ENCODE measurements around the gene NOTO. TPM values are rescaled to one million over a fixed set of nuclear protein-coding genes. Genes with fewer than 3 reads are reported as not detected.
"Not testable (repeated sequence)": the region's sequence is repeated elsewhere in the genome, so short reads cannot be mapped to it uniquely, and the experiment has no call there.

The NOTO gene
- total RNA-seq, result not detected in 2 replicates

DNA sequence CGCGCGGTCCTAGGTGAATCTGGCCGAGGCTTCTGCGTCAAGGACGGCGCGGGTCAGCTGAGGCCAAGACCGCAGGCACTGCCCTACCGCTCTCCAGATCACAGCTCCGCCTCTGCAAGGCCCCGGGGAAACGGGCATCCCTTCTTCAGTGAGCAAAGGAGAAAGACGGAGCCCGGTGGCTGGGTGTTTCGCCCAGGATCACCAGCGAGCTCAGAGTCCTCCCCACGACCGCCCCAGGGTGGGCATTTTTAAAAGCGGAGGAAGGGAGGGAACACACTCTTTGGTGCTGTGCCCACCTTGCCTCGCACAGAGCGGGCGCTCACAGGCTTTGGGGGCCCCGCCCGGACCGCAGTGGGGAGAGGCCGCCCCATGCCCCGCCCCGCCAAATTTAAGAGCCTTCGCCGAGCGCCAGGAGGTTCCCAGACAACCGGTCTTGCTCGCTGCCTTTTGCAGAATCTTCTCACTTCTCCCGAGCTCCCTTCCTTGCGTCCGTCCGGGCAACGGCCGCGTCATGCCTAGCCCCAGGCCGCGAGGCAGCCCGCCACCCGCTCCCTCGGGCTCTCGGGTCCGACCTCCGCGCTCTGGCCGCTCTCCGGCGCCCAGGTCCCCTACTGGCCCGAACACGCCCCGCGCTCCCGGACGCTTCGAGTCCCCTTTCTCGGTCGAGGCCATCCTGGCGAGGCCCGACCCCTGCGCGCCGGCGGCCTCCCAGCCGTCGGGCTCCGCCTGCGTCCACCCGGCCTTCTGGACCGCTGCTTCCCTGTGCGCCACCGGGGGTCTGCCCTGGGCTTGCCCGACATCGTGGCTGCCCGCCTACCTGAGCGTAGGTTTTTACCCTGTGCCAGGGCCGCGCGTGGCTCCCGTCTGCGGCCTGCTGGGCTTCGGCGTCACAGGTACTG lies at the start of gene NOTO:
Gene NOTO (plus strand): TSS at position 419 of the 899 bp plus-strand sequence. CDS start 93 bp downstream, at position 512.
- Mint-ChIP-seq H3K36me3 (ENCODE audit: low read depth) (no peaks in the 10 kb centered on the region), H3K27me3 (ENCODE audit: insufficient read depth) (peaks cover 59% of the 10 kb centered on the region), H3K4me3 (peak within 1 kb of the TSS; percentile 49), H3K9me3 (no peaks in the 10 kb centered on the region), H3K4me1 (ENCODE audit: low read depth) (no peaks in the 10 kb centered on the region), H3K27ac (no peak within 1 kb of the TSS)
- DNase-seq (ENCODE audit: low spot score), result no peak
- intact Hi-C loops (cut with micrococcal nuclease), result no loop called here

GRCh38 chr2:73156539-73157124 lies 45.7 kb upstream of the NOTO start:
- no peaks in the 10 kb centered on the region for H3K9me3 Mint-ChIP-seq
- peaks cover 12% of the 10 kb centered on the region for H3K27me3 Mint-ChIP-seq (ENCODE audit: insufficient read depth)
- intact Hi-C loops (cut with micrococcal nuclease), result no loop called here
- H3K27ac Mint-ChIP-seq, result no peak overlapping the region
- H3K36me3 Mint-ChIP-seq (ENCODE audit: low read depth), result no peaks in the 10 kb centered on the region
- no peaks in the 10 kb centered on the region for H3K4me1 Mint-ChIP-seq (ENCODE audit: low read depth)
- peak; percentile 11 for DNase-seq (ENCODE audit: low spot score)
- no peak overlapping the region for H3K4me3 Mint-ChIP-seq

GRCh38 chr2:73162856-73163391 lies 39.5 kb upstream of the NOTO start:
- H3K36me3 Mint-ChIP-seq (ENCODE audit: low read depth), result no peaks in the 10 kb centered on the region
- no peak for DNase-seq (ENCODE audit: low spot score)
- intact Hi-C loops (cut with micrococcal nuclease), result loop anchor here (1.0 to 5.0 kb wide), 6 partner anchors 14 to 271 kb away; partner anchors contain the start of gene SFXN5
- no peaks in the 10 kb centered on the region for H3K4me1 Mint-ChIP-seq (ENCODE audit: low read depth)
- no peak overlapping the region for H3K27ac Mint-ChIP-seq
- H3K4me3 Mint-ChIP-seq, result no peak overlapping the region
- no peaks in the 10 kb centered on the region for H3K9me3 Mint-ChIP-seq
- H3K27me3 Mint-ChIP-seq (ENCODE audit: insufficient read depth), result peaks cover 8% of the 10 kb centered on the region

GRCh38 chr2:73163483-73164367 lies 38.6 kb upstream of the NOTO start:
- no peaks in the 10 kb centered on the region for H3K36me3 Mint-ChIP-seq (ENCODE audit: low read depth)
- H3K4me1 Mint-ChIP-seq (ENCODE audit: low read depth), result no peaks in the 10 kb centered on the region
- peaks cover 9% of the 10 kb centered on the region for H3K27me3 Mint-ChIP-seq (ENCODE audit: insufficient read depth)
- peak; percentile 37 for DNase-seq (ENCODE audit: low spot score)
- H3K9me3 Mint-ChIP-seq, result no peaks in the 10 kb centered on the region
- no peak overlapping the region for H3K27ac Mint-ChIP-seq
- intact Hi-C loops (cut with micrococcal nuclease), result loop anchor here (1.0 to 5.0 kb wide), 6 partner anchors 13 to 271 kb away; partner anchors contain the start of gene SFXN5
- no peak overlapping the region for H3K4me3 Mint-ChIP-seq

GRCh38 chr2:73165978-73166377 lies 36.4 kb upstream of the NOTO start:
- H3K27me3 Mint-ChIP-seq (ENCODE audit: insufficient read depth), result peaks cover 11% of the 10 kb centered on the region
- H3K9me3 Mint-ChIP-seq; H3K4me1 Mint-ChIP-seq (ENCODE audit: low read depth); H3K27ac Mint-ChIP-seq; H3K4me3 Mint-ChIP-seq; DNase-seq (ENCODE audit: low spot score); intact Hi-C loops (cut with micrococcal nuclease); H3K36me3 Mint-ChIP-seq (ENCODE audit: low read depth): not testable (repeated sequence)

DNA sequence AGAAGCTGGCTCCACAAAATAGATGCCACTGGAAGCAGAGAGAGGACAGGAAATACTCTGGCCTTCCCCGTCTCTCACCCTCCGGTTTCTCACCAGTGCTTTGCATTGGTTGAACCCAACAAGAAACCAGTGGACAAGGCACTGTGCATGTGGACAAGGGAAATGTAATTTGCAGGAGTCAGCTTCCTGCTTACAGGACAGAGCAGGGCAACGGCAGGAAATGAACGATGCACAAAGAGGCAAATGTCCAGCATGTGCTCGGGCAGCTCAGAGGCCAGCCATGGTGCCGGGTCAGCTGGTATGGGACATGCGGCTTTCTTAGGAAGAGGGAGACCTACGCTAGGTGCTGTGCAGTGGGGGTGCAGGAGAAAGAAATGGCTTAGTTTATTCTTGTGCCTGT lies 35.6 kb upstream of the NOTO start:
- H3K4me1 Mint-ChIP-seq (ENCODE audit: low read depth); DNase-seq (ENCODE audit: low spot score); H3K36me3 Mint-ChIP-seq (ENCODE audit: low read depth); H3K9me3 Mint-ChIP-seq; H3K27ac Mint-ChIP-seq; intact Hi-C loops (cut with micrococcal nuclease); H3K4me3 Mint-ChIP-seq: not testable (repeated sequence)
- peaks cover 11% of the 10 kb centered on the region for H3K27me3 Mint-ChIP-seq (ENCODE audit: insufficient read depth)

- H3K27me3 Mint-ChIP-seq (ENCODE audit: insufficient read depth), result peaks cover 11% of the 10 kb centered on the region
- intact Hi-C loops (cut with micrococcal nuclease); H3K36me3 Mint-ChIP-seq (ENCODE audit: low read depth); DNase-seq (ENCODE audit: low spot score); H3K4me1 Mint-ChIP-seq (ENCODE audit: low read depth); H3K4me3 Mint-ChIP-seq; H3K27ac Mint-ChIP-seq; H3K9me3 Mint-ChIP-seq: not testable (repeated sequence)
Measured at GRCh38 chr2:73168348-73168747, 34.0 kb upstream of the NOTO start.

DNA sequence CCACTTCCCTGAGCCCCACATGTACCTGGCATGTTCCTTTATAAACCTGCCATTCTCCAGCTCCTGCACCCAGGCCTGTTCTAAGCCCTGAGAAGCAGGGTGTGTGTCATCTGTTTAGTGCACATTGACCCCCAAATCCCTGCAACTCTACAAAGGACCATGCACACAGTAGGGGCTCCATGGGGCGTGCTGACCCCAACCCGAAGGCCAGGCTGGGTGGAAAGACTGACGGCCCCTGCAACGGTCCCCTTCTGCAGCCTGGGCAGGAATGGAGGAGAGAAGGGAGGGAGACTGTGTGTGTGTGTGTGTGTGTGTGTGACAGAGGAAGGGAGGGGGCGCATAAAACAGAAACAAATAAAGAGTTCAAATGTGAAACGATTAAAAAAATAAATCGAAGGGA lies 32.0 kb upstream of the NOTO start:
- H3K4me3 Mint-ChIP-seq, result not testable (repeated sequence)
- intact Hi-C loops (cut with micrococcal nuclease), result loop anchor here (10.0 kb wide), 1 partner anchor 1484 kb away; the partner anchor contains the start of gene SEMA4F

GRCh38 chr2:73172963-73173362 lies 29.4 kb upstream of the NOTO start:
- DNase-seq (ENCODE audit: low spot score), result no peak
- no peak overlapping the region for H3K4me3 Mint-ChIP-seq
- no peaks in the 10 kb centered on the region for H3K9me3 Mint-ChIP-seq
- peaks cover 26% of the 10 kb centered on the region for H3K4me1 Mint-ChIP-seq (ENCODE audit: low read depth)
- H3K27ac Mint-ChIP-seq, result peak overlapping the region; percentile 1
- H3K27me3 Mint-ChIP-seq (ENCODE audit: insufficient read depth), result peaks cover 39% of the 10 kb centered on the region
- intact Hi-C loops (cut with micrococcal nuclease), result loop anchor here (10.0 kb wide), 1 partner anchor 1482 kb away; the partner anchor contains the start of gene SEMA4F
- no peaks in the 10 kb centered on the region for H3K36me3 Mint-ChIP-seq (ENCODE audit: low read depth)

More for the DNA sequence above, 32.0 kb upstream of the NOTO start:
- DNase-seq (ENCODE audit: low spot score); H3K36me3 Mint-ChIP-seq (ENCODE audit: low read depth); H3K9me3 Mint-ChIP-seq; H3K27ac Mint-ChIP-seq: not testable (repeated sequence)
- Mint-ChIP-seq H3K4me1 (ENCODE audit: low read depth) (peaks cover 11% of the 10 kb centered on the region), H3K27me3 (ENCODE audit: insufficient read depth) (peaks cover 26% of the 10 kb centered on the region)

DNA sequence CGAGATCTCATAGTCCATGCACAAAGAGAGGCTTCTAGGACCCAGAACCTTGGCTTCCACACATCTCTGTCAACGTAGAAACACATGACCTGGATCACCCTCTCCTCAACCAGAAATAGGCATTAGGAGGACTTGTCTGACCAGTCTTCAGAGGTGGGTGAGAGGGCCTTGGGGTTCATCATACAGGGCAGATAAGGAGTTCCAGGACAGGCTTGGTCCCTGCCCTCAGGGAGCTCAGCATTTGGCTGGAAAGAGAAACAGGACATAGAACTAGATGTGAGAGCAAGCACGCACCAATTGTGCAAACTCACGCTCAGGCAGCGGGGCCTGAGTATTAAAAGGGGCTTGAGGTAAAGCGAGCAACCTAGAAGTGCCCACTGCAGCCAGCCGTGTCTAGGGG lies 28.6 kb upstream of the NOTO start:
- no peak for DNase-seq (ENCODE audit: low spot score)
- Mint-ChIP-seq H3K4me1 (ENCODE audit: low read depth) (peaks cover 26% of the 10 kb centered on the region), H3K9me3 (no peaks in the 10 kb centered on the region), H3K4me3 (no peak overlapping the region), H3K36me3 (ENCODE audit: low read depth) (no peaks in the 10 kb centered on the region), H3K27ac (no peak overlapping the region), H3K27me3 (ENCODE audit: insufficient read depth) (peaks cover 44% of the 10 kb centered on the region)
- intact Hi-C loops (cut with micrococcal nuclease), result loop anchor here (10.0 kb wide), 1 partner anchor 1481 kb away; the partner anchor contains the start of gene SEMA4F

- Mint-ChIP-seq H3K4me1 (ENCODE audit: low read depth) (peaks cover 26% of the 10 kb centered on the region), H3K27ac (no peak overlapping the region), H3K9me3 (no peaks in the 10 kb centered on the region), H3K36me3 (ENCODE audit: low read depth) (no peaks in the 10 kb centered on the region), H3K27me3 (ENCODE audit: insufficient read depth) (peaks cover 43% of the 10 kb centered on the region), H3K4me3 (no peak overlapping the region)
- no peak for DNase-seq (ENCODE audit: low spot score)
- intact Hi-C loops (cut with micrococcal nuclease), result loop anchor here (10.0 kb wide), 1 partner anchor 1481 kb away; the partner anchor contains the start of gene SEMA4F
Measured at GRCh38 chr2:73174244-73174643, 28.1 kb upstream of the NOTO start.

Data from activated T-helper 1 cell treated with anti-CD3 and anti-CD28 coated beads, Interleukin-12 subunit alpha, Interleukin-12 subunit beta, Interleukin-2, Interleukin-4 antibody, amounts not matched to agents 30 ng/mL and 10 ng/mL and 1 ng/mL, durations not matched to agents 14 hours and 24 hours and 36 hours (primary cell).